CD4-positive, alpha-beta T cell treated with Interferon gamma for 1 hour (primary cell): ENCODE data around the gene LOXL1.

Experiments used
- DNase-seq: peaks from one replicate; pipeline ENCODE4 v3.0.0-alpha.2; 2020

LOXL1 gene

GRCh38 chr15:73981761-73982221, 55.5 kb downstream of the LOXL1 start:
- no peak for DNase-seq

GRCh38 chr15:73982222-73982962, 56.1 kb downstream of the LOXL1 start:
- peak; percentile 28 for DNase-seq

- no peak for DNase-seq
Measured at GRCh38 chr15:73983211-73983727, 57.0 kb downstream of the LOXL1 start.

- DNase-seq: no peak
Measured at GRCh38 chr15:73983773-73984172, 57.5 kb downstream of the LOXL1 start.

- DNase-seq: no peak
Measured at GRCh38 chr15:73984208-73984979, 58.1 kb downstream of the LOXL1 start.

- no peak for DNase-seq
Measured at GRCh38 chr15:73985101-73985873, 59.0 kb downstream of the LOXL1 start.

- DNase-seq: no peak
Measured at GRCh38 chr15:73986055-73986775, 60.0 kb downstream of the LOXL1 start.

- DNase-seq: no peak
Measured at GRCh38 chr15:73986776-73987056, 60.5 kb downstream of the LOXL1 start.

GRCh38 chr15:73987250-73987649, 61.0 kb downstream of the LOXL1 start:
- no peak for DNase-seq

- no peak for DNase-seq
Measured at GRCh38 chr15:73987681-73988444, 61.6 kb downstream of the LOXL1 start.

GRCh38 chr15:73988445-73988969, 62.2 kb downstream of the LOXL1 start:
- DNase-seq: no peak

GRCh38 chr15:73989001-73989798, 62.9 kb downstream of the LOXL1 start:
- no peak for DNase-seq

GRCh38 chr15:73990250-73991005, 64.2 kb downstream of the LOXL1 start:
- no peak for DNase-seq

- no peak for DNase-seq
Measured at GRCh38 chr15:73991260-73991659, 65.0 kb downstream of the LOXL1 start.

GRCh38 chr15:73991726-73992593, 65.7 kb downstream of the LOXL1 start, which contains the start of gene STOML1:
Gene STOML1, minus strand, starts transcription at chr15:73992295. Its CDS starts 72 bp downstream, at chr15:73992223.
- DNase-seq: peak; percentile 92

- DNase-seq: no peak
Measured at GRCh38 chr15:73992594-73992898, 66.3 kb downstream of the LOXL1 start.

GRCh38 chr15:73993211-73993994, 67.1 kb downstream of the LOXL1 start:
- DNase-seq: no peak

GRCh38 chr15:73994413-73994883, 68.2 kb downstream of the LOXL1 start, which contains the start of gene PML:
Gene PML, plus strand, starts transcription at chr15:73994716. Its CDS starts 97 bp downstream, at chr15:73994813.
- DNase-seq: peak; percentile 96
